ENCODE results near the gene CCDC127.

DNA sequence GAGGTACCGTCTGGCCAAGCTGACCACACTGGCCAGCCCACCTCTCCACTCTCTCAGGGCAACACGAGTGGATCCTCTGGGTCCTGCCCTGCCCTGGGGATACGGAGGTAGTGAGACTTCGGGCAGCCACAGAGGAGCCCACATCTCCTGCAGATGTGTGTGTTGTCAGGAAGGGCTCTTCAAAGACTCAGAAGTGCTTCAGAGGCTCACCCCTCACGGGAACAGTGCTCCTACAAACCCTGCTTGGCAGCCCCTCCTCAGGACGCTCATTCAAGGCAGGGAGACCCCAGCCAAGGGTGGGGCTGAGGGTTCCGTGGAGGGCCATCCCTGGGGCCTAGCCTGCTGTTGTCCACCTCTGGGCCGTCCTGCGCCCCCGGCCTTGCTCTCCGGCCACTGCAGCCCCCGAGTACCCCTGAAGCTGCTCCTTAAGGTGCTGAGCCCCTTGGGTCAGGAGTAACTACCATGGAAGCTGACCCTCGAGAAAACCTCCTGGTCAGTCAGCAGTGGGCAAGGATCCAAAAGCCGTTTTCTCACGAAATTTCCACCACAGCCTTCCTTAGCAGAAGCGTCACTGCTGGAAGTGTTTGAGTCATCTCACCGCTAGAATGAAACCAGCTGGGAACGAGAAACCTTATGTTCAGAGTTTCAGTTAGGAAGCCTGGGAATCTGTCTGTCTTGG is 49.8 kb downstream of the CCDC127 start:
- no peak for TF ChIP-seq POLR2AphosphoS5 (IDR thresholded peaks at IDR 0.05)
- TF ChIP-seq CTCF (IDR thresholded peaks at IDR 0.05 in 8 of 11, conservative IDR thresholded peaks at IDR 0.05 in 3 of 11) = no peak

Data from spleen (tissue), 7 donors.